HEK293 (cell line): ENCODE measurements around the gene FARSA.

ENCODE experiments used
- GFI1B ChIP-seq: fragments of 450-650 bp; formaldehyde crosslinking; IDR thresholded peaks from 2 replicates; pipeline ENCODE4 v1.5.1; 2016; ENCODE audit warnings: missing biosample characterization, missing genetic modification characterization
- HOXC10 ChIP-seq: sonication (generic); formaldehyde crosslinking; IDR thresholded peaks from 2 replicates; pipeline ENCODE4 v1.8.1; 2023; ENCODE audit warnings: mild to moderate bottlenecking, missing genetic modification reagents
- OSR2 ChIP-seq: fragments of 450-650 bp; formaldehyde crosslinking; IDR thresholded peaks from 2 replicates; pipeline ENCODE4 v1.5.1; 2016; ENCODE audit warnings: missing biosample characterization, missing genetic modification characterization
- SETDB1 ChIP-seq: IDR thresholded peaks from one replicate; pipeline ENCODE4 v1.6.1; 2017; ENCODE audit warnings: mild to moderate bottlenecking, low read length, moderate library complexity, mixed read lengths; ENCODE audit not compliant: insufficient read length
- TRIM28 ChIP-seq: IDR thresholded peaks from 2 replicates; pipeline ENCODE4 v1.6.1; 2011; ENCODE audit warnings: low read length, control low read depth, borderline replicate concordance
- ZBTB48 ChIP-seq: fragments of 450-650 bp; formaldehyde crosslinking; IDR thresholded peaks from 2 replicates; pipeline ENCODE4 v1.5.1; 2016; ENCODE audit warnings: missing biosample characterization, missing genetic modification characterization
- ZFP3 ChIP-seq: fragments of 450-650 bp; formaldehyde crosslinking; IDR thresholded peaks from 2 replicates; pipeline ENCODE4 v1.5.1; 2016; ENCODE audit warnings: low read depth, missing biosample characterization, missing genetic modification characterization
- ZFP37 ChIP-seq: fragments of 450-650 bp; formaldehyde crosslinking; IDR thresholded peaks from 2 replicates; pipeline ENCODE4 v1.5.1; 2016; ENCODE audit warnings: missing biosample characterization, missing genetic modification characterization
- ZNF157 ChIP-seq: fragments of 450-650 bp; formaldehyde crosslinking; IDR thresholded peaks from 2 replicates; pipeline ENCODE4 v1.5.1; 2016; ENCODE audit warnings: missing biosample characterization, missing genetic modification characterization
- ZNF223 ChIP-seq: fragments of 450-650 bp; formaldehyde crosslinking; IDR thresholded peaks from 2 replicates; pipeline ENCODE4 v1.5.1; 2016; ENCODE audit warnings: missing biosample characterization, missing genetic modification characterization
- ZNF266 ChIP-seq: fragments of 450-650 bp; formaldehyde crosslinking; IDR thresholded peaks from 2 replicates; pipeline ENCODE4 v1.5.1; 2016; ENCODE audit warnings: missing biosample characterization, missing genetic modification characterization, low read depth
- ZNF311 ChIP-seq: fragments of 450-650 bp; formaldehyde crosslinking; IDR thresholded peaks from 2 replicates; pipeline ENCODE4 v1.5.1; 2017; ENCODE audit warnings: missing biosample characterization, missing genetic modification characterization, borderline replicate concordance
- ZNF350 ChIP-seq: fragments of 450-650 bp; formaldehyde crosslinking; IDR thresholded peaks from 2 replicates; pipeline ENCODE4 v1.5.0; 2017; ENCODE audit warnings: missing biosample characterization, mild to moderate bottlenecking, missing genetic modification characterization
- ZNF391 ChIP-seq: fragments of 450-650 bp; formaldehyde crosslinking; IDR thresholded peaks from 2 replicates; pipeline ENCODE4 v1.5.1; 2016; ENCODE audit warnings: low read depth, missing biosample characterization, missing genetic modification characterization, borderline replicate concordance
- ZNF48 ChIP-seq: fragments of 450-650 bp; formaldehyde crosslinking; IDR thresholded peaks from 2 replicates; pipeline ENCODE4 v1.5.1; 2016; ENCODE audit warnings: missing biosample characterization, missing genetic modification characterization
- ZNF521 ChIP-seq: fragments of 450-650 bp; formaldehyde crosslinking; IDR thresholded peaks from 2 replicates; pipeline ENCODE4 v1.5.1; 2017; ENCODE audit warnings: missing biosample characterization, mild to moderate bottlenecking, missing genetic modification characterization
- ZNF544 ChIP-seq: fragments of 450-650 bp; formaldehyde crosslinking; IDR thresholded peaks from 2 replicates; pipeline ENCODE4 v1.5.0; 2017; ENCODE audit warnings: missing biosample characterization, missing genetic modification characterization
- ZNF549 ChIP-seq: fragments of 450-650 bp; IDR thresholded peaks from 2 replicates; pipeline ENCODE4 v1.5.1; 2018; ENCODE audit warnings: missing biosample characterization, missing genetic modification characterization, mild to moderate bottlenecking, inconsistent platforms, moderate library complexity
- ZNF555 ChIP-seq: fragments of 450-650 bp; formaldehyde crosslinking; conservative IDR thresholded peaks from 2 replicates; pipeline ENCODE4 v1.5.1; 2017; ENCODE audit warnings: missing biosample characterization, mild to moderate bottlenecking, missing genetic modification characterization, inconsistent platforms
- ZNF560 ChIP-seq: fragments of 450-650 bp; formaldehyde crosslinking; IDR thresholded peaks from 2 replicates; pipeline ENCODE4 v1.5.1; 2017; ENCODE audit warnings: missing biosample characterization, missing genetic modification characterization, borderline replicate concordance
- ZNF585B ChIP-seq: fragments of 450-650 bp; formaldehyde crosslinking; IDR thresholded peaks from 2 replicates; pipeline ENCODE4 v1.5.1; 2016; ENCODE audit warnings: missing biosample characterization, missing genetic modification characterization
- ZNF596 ChIP-seq: fragments of 450-650 bp; IDR thresholded peaks from 2 replicates; pipeline ENCODE4 v1.5.0; 2018; ENCODE audit warnings: missing biosample characterization, mild to moderate bottlenecking, missing genetic modification characterization, moderate library complexity
- ZNF629 ChIP-seq: fragments of 450-650 bp; formaldehyde crosslinking; IDR thresholded peaks from 2 replicates; pipeline ENCODE4 v1.5.1; 2017; ENCODE audit warnings: missing biosample characterization, missing genetic modification characterization
- ZNF658 ChIP-seq: fragments of 450-650 bp; formaldehyde crosslinking; IDR thresholded peaks from 2 replicates; pipeline ENCODE4; 2016; ENCODE audit warnings: missing biosample characterization, missing genetic modification characterization
- ZNF664 ChIP-seq: fragments of 450-650 bp; formaldehyde crosslinking; IDR thresholded peaks from 2 replicates; pipeline ENCODE4 v1.5.1; 2016; ENCODE audit warnings: missing biosample characterization, missing genetic modification characterization
- ZNF677 ChIP-seq: fragments of 450-650 bp; IDR thresholded peaks from 2 replicates; pipeline ENCODE4 v1.5.0; 2018; ENCODE audit warnings: missing biosample characterization, mild to moderate bottlenecking, missing genetic modification characterization, moderate library complexity
- ZNF768 ChIP-seq: fragments of 450-650 bp; formaldehyde crosslinking; IDR thresholded peaks from 2 replicates; pipeline ENCODE4 v1.5.1; 2018; ENCODE audit warnings: missing biosample characterization, mild to moderate bottlenecking, missing genetic modification characterization
- ZNF837 ChIP-seq: fragments of 450-650 bp; formaldehyde crosslinking; IDR thresholded peaks from 2 replicates; pipeline ENCODE4 v1.5.1; 2016; ENCODE audit warnings: missing biosample characterization, missing genetic modification characterization
- TF ChIP-seq, protein P1 (sequence below): fragments of 450-650 bp; formaldehyde crosslinking; IDR thresholded peaks from 2 replicates; pipeline ENCODE4 v1.5.1; 2016; ENCODE audit warnings: missing biosample characterization, missing genetic modification characterization
- TF ChIP-seq, protein P2 (sequence below): fragments of 450-650 bp; formaldehyde crosslinking; IDR thresholded peaks from 2 replicates; pipeline ENCODE4 v1.5.1; 2016; ENCODE audit warnings: missing biosample characterization, missing genetic modification characterization
- TF ChIP-seq, protein P3 (sequence below): fragments of 450-650 bp; IDR thresholded peaks from 2 replicates; pipeline ENCODE4 v1.5.1; 2018; ENCODE audit warnings: missing biosample characterization, missing genetic modification characterization
- TF ChIP-seq, protein P4 (sequence below): fragments of 450-650 bp; formaldehyde crosslinking; IDR thresholded peaks from 2 replicates; pipeline ENCODE4 v1.5.1; 2017; ENCODE audit warnings: missing biosample characterization, missing genetic modification characterization
- TF ChIP-seq, protein P5 (sequence below): fragments of 450-650 bp; formaldehyde crosslinking; IDR thresholded peaks from 2 replicates; pipeline ENCODE4 v1.5.1; 2016; ENCODE audit warnings: missing biosample characterization, missing genetic modification characterization

Gene FARSA

DNA sequence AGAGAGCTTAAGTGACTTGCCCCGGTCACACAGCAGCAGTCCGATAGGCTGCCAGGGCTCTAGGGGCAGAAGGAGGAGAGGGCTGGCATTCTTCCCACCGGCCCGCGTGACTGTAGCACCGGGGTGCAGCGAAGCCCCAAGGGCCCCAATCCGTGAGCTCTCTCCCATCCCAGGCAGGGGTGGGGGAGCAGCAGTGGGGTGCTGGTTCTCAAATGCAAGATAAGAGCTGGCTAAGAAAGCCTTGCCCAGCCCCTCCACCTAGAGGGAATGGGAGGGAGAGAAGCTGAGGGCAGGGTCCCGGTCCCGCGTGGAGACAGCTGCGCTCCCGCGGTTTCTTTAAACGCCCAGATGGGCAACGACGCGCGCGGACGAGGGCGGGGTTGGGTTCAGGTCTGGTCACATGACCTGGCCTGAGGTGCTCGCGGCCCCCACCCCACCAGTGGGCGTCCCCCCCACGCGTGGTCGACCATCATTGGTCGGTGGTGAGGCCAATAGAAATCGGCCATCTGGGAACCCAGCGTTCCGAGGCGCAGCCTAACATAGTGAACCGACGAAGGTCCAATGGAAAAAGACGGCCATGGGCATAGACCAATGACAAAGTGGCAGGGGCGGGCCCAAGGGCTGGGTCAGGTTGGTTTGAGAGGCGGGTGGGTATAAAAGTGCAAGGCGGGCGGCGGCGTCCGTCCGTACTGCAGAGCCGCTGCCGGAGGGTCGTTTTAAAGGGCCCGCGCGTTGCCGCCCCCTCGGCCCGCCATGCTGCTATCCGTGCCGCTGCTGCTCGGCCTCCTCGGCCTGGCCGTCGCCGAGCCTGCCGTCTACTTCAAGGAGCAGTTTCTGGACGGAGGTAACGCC is 4.6 kb upstream of the FARSA start, which contains the start of gene CALR (continued):
- TF ChIP-seq, protein P1, sequence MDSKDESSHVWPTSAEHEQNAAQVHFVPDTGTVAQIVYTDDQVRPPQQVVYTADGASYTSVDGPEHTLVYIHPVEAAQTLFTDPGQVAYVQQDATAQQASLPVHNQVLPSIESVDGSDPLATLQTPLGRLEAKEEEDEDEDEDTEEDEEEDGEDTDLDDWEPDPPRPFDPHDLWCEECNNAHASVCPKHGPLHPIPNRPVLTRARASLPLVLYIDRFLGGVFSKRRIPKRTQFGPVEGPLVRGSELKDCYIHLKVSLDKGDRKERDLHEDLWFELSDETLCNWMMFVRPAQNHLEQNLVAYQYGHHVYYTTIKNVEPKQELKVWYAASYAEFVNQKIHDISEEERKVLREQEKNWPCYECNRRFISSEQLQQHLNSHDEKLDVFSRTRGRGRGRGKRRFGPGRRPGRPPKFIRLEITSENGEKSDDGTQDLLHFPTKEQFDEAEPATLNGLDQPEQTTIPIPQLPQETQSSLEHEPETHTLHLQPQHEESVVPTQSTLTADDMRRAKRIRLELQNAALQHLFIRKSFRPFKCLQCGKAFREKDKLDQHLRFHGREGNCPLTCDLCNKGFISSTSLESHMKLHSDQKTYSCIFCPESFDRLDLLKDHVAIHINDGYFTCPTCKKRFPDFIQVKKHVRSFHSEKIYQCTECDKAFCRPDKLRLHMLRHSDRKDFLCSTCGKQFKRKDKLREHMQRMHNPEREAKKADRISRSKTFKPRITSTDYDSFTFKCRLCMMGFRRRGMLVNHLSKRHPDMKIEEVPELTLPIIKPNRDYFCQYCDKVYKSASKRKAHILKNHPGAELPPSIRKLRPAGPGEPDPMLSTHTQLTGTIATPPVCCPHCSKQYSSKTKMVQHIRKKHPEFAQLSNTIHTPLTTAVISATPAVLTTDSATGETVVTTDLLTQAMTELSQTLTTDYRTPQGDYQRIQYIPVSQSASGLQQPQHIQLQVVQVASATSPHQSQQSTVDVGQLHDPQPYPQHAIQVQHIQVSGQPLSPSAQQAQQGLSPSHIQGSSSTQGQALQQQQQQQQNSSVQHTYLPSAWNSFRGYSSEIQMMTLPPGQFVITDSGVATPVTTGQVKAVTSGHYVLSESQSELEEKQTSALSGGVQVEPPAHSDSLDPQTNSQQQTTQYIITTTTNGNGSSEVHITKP, result peak; percentile 69
- no peak for TF ChIP-seq ZNF223 (tag by site-specific recombination)
- no peak for TF ChIP-seq ZNF664
- TF ChIP-seq, protein P2, sequence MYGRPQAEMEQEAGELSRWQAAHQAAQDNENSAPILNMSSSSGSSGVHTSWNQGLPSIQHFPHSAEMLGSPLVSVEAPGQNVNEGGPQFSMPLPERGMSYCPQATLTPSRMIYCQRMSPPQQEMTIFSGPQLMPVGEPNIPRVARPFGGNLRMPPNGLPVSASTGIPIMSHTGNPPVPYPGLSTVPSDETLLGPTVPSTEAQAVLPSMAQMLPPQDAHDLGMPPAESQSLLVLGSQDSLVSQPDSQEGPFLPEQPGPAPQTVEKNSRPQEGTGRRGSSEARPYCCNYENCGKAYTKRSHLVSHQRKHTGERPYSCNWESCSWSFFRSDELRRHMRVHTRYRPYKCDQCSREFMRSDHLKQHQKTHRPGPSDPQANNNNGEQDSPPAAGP (tag by site-specific recombination), result no peak; the same call in none of the 2 replicates
- no peak for TF ChIP-seq ZNF266 (tag by site-specific recombination)
- no peak for TF ChIP-seq ZNF585B (tag by site-specific recombination)
- TF ChIP-seq ZNF48 (tag by site-specific recombination), result no peak
- no peak for TF ChIP-seq HOXC10 (CRISPR knock-in tag)
- TF ChIP-seq, protein P3, sequence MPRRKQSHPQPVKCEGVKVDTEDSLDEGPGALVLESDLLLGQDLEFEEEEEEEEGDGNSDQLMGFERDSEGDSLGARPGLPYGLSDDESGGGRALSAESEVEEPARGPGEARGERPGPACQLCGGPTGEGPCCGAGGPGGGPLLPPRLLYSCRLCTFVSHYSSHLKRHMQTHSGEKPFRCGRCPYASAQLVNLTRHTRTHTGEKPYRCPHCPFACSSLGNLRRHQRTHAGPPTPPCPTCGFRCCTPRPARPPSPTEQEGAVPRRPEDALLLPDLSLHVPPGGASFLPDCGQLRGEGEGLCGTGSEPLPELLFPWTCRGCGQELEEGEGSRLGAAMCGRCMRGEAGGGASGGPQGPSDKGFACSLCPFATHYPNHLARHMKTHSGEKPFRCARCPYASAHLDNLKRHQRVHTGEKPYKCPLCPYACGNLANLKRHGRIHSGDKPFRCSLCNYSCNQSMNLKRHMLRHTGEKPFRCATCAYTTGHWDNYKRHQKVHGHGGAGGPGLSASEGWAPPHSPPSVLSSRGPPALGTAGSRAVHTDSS (tag by site-specific recombination), result no peak
- TF ChIP-seq ZNF350 (tag by site-specific recombination), result no peak
- no peak; the same call in 1 of the 2 replicates for TF ChIP-seq ZNF629 (tag by site-specific recombination)
- no peak for TF ChIP-seq ZNF555
- TF ChIP-seq, protein P4, sequence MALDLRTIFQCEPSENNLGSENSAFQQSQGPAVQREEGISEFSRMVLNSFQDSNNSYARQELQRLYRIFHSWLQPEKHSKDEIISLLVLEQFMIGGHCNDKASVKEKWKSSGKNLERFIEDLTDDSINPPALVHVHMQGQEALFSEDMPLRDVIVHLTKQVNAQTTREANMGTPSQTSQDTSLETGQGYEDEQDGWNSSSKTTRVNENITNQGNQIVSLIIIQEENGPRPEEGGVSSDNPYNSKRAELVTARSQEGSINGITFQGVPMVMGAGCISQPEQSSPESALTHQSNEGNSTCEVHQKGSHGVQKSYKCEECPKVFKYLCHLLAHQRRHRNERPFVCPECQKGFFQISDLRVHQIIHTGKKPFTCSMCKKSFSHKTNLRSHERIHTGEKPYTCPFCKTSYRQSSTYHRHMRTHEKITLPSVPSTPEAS (tag by site-specific recombination), result no peak
- TF ChIP-seq, protein P5, sequence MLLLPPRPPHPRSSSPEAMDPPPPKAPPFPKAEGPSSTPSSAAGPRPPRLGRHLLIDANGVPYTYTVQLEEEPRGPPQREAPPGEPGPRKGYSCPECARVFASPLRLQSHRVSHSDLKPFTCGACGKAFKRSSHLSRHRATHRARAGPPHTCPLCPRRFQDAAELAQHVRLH (tag by site-specific recombination), result 0 out of 2 replicates have a peak, but pooled peaks have one; percentile 15
- no peak for TF ChIP-seq ZNF157 (tag by site-specific recombination)
- no peak for TF ChIP-seq ZNF596 (tag by site-specific recombination)
- TF ChIP-seq GFI1B (tag by site-specific recombination), result no peak
- peak; percentile 90; the same call in 1 of the 2 replicates for TF ChIP-seq ZNF768 (tag by site-specific recombination)
- no peak for TF ChIP-seq ZNF658
- no peak for TF ChIP-seq ZFP3 (tag by site-specific recombination)
- no peak for TF ChIP-seq ZNF544
- TF ChIP-seq ZNF311 (tag by site-specific recombination), result no peak
- no peak for TF ChIP-seq ZNF521 (tag by site-specific recombination)
- 0 out of 2 replicates have a peak, but pooled peaks have one; percentile 64 for TF ChIP-seq ZFP37 (tag by site-specific recombination)
- TF ChIP-seq ZNF549 (tag by site-specific recombination), result no peak
- TF ChIP-seq ZNF560 (tag by site-specific recombination), result no peak
- TF ChIP-seq SETDB1, result no peak
- TF ChIP-seq TRIM28, result no peak
- no peak for TF ChIP-seq ZNF677 (tag by site-specific recombination)
- no peak for TF ChIP-seq OSR2 (tag by site-specific recombination)
- peak; percentile 96; the same call in 1 of the 2 replicates for TF ChIP-seq ZNF391 (tag by site-specific recombination)
- TF ChIP-seq ZBTB48 (tag by site-specific recombination), result peak; percentile 73
- TF ChIP-seq ZNF837 (tag by site-specific recombination), result no peak
